Measurements from ENCODE around the gene MRPL40.

GRCh38 chr22:19419086-19419463 lies 13.3 kb upstream of the MRPL40 start:
- TF ChIP-seq, protein P1, sequence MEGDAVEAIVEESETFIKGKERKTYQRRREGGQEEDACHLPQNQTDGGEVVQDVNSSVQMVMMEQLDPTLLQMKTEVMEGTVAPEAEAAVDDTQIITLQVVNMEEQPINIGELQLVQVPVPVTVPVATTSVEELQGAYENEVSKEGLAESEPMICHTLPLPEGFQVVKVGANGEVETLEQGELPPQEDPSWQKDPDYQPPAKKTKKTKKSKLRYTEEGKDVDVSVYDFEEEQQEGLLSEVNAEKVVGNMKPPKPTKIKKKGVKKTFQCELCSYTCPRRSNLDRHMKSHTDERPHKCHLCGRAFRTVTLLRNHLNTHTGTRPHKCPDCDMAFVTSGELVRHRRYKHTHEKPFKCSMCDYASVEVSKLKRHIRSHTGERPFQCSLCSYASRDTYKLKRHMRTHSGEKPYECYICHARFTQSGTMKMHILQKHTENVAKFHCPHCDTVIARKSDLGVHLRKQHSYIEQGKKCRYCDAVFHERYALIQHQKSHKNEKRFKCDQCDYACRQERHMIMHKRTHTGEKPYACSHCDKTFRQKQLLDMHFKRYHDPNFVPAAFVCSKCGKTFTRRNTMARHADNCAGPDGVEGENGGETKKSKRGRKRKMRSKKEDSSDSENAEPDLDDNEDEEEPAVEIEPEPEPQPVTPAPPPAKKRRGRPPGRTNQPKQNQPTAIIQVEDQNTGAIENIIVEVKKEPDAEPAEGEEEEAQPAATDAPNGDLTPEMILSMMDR (IDR thresholded peaks at IDR 0.05; ENCODE audit: extremely low read depth in 1 of 2, insufficient read depth in 1 of 2, low read depth in 1 of 2, low read length in 2 of 2), result no peak
- TF ChIP-seq EZH2 (IDR thresholded peaks at IDR 0.05; ENCODE audit: borderline replicate concordance, low read depth, low read length, severe bottlenecking) (no peak), POLR2A (IDR thresholded peaks at IDR 0.05; ENCODE audit: low read depth, low read length) (no peak), MYC (IDR thresholded peaks at IDR 0.05; ENCODE audit: low read depth, low read length) (no peak), POLR2AphosphoS5 (IDR thresholded peaks at IDR 0.05; ENCODE audit: insufficient read depth, low read depth, low read length) (no peak), JUN (IDR thresholded peaks at IDR 0.05; ENCODE audit: borderline replicate concordance, insufficient read depth, insufficient read length, low read depth) (no peak), MAX (IDR thresholded peaks at IDR 0.05; ENCODE audit: insufficient read depth, insufficient read length) (no peak), FOS (IDR thresholded peaks at IDR 0.05; ENCODE audit: borderline replicate concordance, insufficient read depth, low read length) (no peak), GATA2 (IDR thresholded peaks at IDR 0.05; ENCODE audit: insufficient read depth, insufficient read length, low read depth, low read length) (no peak)

All from endothelial cell of umbilical vein (primary cell).